ENCODE results near the gene MCC.

The MCC gene

DNA sequence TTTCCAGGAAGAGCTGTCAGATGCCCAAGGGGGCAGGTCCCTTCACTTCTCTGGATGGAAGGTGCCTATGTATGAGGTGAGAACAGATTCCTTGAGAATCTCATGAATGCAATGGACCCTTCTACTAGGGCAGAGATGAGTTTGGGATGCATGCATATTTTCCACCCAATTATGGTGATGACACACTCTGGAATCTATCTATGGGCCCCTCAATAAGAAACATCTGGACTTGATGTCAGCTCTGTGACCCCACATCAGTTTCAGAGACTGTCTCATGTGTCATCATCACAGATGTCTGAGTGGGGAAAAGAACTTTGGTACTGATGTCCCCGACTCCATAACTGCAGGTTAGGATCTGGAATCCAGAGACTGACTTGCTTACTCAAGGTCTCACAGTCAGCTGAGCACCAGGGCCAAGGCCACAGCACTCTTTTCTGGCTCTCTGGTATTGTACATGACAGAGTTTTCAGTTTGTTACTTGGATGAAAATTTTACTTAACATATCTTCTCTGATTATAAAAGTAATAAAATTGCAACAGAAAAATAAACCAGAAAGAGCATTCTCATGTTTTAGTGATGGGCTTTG is 334.6 kb downstream of the MCC start:
- no peaks in the 10 kb centered on the region for H3K9me3 ChIP-seq (ENCODE audit: severe bottlenecking)
- DNase-seq: no peak
- no peak overlapping the region for H3K4me3 ChIP-seq (ENCODE audit: low read depth, low read length)
- TF ChIP-seq, protein P1, sequence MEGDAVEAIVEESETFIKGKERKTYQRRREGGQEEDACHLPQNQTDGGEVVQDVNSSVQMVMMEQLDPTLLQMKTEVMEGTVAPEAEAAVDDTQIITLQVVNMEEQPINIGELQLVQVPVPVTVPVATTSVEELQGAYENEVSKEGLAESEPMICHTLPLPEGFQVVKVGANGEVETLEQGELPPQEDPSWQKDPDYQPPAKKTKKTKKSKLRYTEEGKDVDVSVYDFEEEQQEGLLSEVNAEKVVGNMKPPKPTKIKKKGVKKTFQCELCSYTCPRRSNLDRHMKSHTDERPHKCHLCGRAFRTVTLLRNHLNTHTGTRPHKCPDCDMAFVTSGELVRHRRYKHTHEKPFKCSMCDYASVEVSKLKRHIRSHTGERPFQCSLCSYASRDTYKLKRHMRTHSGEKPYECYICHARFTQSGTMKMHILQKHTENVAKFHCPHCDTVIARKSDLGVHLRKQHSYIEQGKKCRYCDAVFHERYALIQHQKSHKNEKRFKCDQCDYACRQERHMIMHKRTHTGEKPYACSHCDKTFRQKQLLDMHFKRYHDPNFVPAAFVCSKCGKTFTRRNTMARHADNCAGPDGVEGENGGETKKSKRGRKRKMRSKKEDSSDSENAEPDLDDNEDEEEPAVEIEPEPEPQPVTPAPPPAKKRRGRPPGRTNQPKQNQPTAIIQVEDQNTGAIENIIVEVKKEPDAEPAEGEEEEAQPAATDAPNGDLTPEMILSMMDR (IDR thresholded peaks at IDR 0.05; ENCODE audit: low read depth, low read length): no peak
- peak overlapping the region; percentile 48; the same call in 1 of the 2 replicates for H3K27ac ChIP-seq
- H3K27me3 ChIP-seq (ENCODE audit: insufficient read depth, low read depth, severe bottlenecking): no peaks in the 10 kb centered on the region
- peaks cover 99% of the 10 kb centered on the region for H3K36me3 ChIP-seq

DNA sequence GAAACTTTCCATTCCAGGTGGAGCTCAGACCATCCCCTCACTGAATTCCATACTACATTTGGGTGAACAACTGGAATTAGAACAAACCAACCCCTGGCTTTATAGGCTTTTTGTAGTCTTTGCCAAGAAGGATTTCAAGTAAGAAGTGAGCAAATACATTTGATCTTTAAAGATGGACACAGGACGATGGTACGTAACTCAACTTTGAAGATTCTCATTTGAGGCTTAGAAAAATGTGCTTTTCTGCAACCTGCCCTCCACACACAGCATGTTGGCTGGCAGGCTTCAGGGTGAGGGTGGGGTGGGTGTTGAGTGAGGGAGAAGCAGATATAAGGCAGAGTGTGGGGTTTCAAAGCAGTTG is 335.9 kb downstream of the MCC start:
- DNase-seq: no peak
- H3K27ac ChIP-seq: peak overlapping the region; percentile 48
- TF ChIP-seq, protein P1 (IDR thresholded peaks at IDR 0.05; ENCODE audit: low read depth, low read length): no peak
- H3K27me3 ChIP-seq (ENCODE audit: insufficient read depth, low read depth, severe bottlenecking): no peaks in the 10 kb centered on the region
- H3K9me3 ChIP-seq (ENCODE audit: severe bottlenecking): no peaks in the 10 kb centered on the region
- H3K36me3 ChIP-seq: peaks cover 94% of the 10 kb centered on the region
- no peak overlapping the region for H3K4me3 ChIP-seq (ENCODE audit: low read depth, low read length)

DNA sequence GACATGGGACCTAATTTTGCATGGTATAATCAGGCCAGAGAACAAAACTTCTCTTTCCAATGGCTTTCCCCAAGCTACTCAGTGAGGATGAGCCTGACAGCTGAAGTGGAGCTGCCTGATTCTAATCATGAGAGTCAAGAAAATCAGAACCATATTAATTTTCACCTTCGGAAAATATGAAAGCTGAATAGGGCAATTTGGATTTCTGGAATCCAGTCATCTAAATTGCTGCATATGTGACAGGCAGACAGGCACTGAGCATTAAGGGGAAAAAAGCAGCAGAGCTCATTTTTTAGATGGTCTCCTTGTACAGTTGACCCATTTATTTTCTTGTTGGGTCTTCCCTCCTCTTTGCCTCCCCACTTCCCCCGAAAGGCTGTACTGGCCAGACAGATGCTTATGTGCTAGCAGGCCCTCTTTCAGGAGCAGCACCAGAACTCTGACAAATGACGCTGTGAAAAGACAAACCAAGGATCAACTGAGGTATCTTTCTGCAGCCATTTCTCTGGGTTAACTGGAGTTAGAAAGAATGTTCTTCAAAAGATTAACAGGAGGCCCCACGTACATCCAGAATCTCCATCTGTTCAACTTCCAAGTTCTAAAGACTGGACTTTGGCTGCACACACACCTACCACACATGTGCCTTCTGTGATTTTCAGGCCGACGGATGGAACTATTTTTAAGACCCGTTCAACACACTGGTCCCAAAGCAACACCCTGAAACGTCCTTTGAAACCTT is 336.4 kb downstream of the MCC start:
- H3K9me3 ChIP-seq (ENCODE audit: severe bottlenecking): no peaks in the 10 kb centered on the region
- H3K4me3 ChIP-seq (ENCODE audit: low read depth, low read length): no peak overlapping the region
- H3K27me3 ChIP-seq (ENCODE audit: insufficient read depth, low read depth, severe bottlenecking): no peaks in the 10 kb centered on the region
- H3K36me3 ChIP-seq: peaks cover 90% of the 10 kb centered on the region
- DNase-seq: no peak
- TF ChIP-seq, protein P1 (IDR thresholded peaks at IDR 0.05; ENCODE audit: low read depth, low read length): no peak
- H3K27ac ChIP-seq: peak overlapping the region; percentile 48

GRCh38 chr5:113150821-113151220 is 337.4 kb downstream of the MCC start:
- DNase-seq: no peak
- TF ChIP-seq, protein P1 (IDR thresholded peaks at IDR 0.05; ENCODE audit: low read depth, low read length): no peak
- Histone ChIP-seq H3K36me3 (peaks cover 88% of the 10 kb centered on the region), H3K9me3 (ENCODE audit: severe bottlenecking) (no peaks in the 10 kb centered on the region), H3K4me3 (ENCODE audit: low read depth, low read length) (no peak overlapping the region), H3K27ac (peak overlapping the region; percentile 27; the same call in 1 of the 2 replicates), H3K27me3 (ENCODE audit: insufficient read depth, low read depth, severe bottlenecking) (no peaks in the 10 kb centered on the region)

DNA sequence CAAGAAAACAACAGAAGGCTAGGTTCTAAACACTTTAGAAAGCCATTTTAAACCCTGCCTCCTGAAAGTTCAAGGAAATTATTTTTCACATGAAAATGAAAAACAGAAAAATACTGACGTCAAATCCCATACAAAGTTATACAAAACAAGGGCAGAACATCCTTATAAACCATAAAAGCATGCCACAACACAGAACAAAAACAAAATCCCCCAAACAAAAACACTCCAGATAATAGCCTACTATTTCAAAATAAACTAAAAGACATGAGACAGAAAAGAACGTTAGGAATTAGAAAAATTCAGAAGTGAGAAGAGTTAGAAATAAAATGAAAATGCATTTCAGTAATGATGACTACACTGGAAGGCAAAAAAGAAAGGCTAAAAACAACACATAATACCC is 338.0 kb downstream of the MCC start:
- TF ChIP-seq, protein P1 (IDR thresholded peaks at IDR 0.05; ENCODE audit: low read depth, low read length): no peak
- DNase-seq: no peak
- H3K36me3 ChIP-seq: peaks cover 88% of the 10 kb centered on the region
- no peaks in the 10 kb centered on the region for H3K9me3 ChIP-seq (ENCODE audit: severe bottlenecking)
- no peaks in the 10 kb centered on the region for H3K27me3 ChIP-seq (ENCODE audit: insufficient read depth, low read depth, severe bottlenecking)
- no peak overlapping the region for H3K4me3 ChIP-seq (ENCODE audit: low read depth, low read length)
- H3K27ac ChIP-seq: peak overlapping the region; percentile 35
